Natural killer cell (primary cell): ENCODE results near the gene CLN5. TPM values are rescaled to one million over a fixed set of nuclear protein-coding genes. Genes with fewer than 3 reads are reported as not detected.
"Not testable (repeated sequence)": the region's sequence is repeated elsewhere in the genome, so short reads cannot be mapped to it uniquely, and the experiment has no call there.

Experiments used
- ATAC-seq, 3 donors: fragments of 150-1000 bp in 2 of 3; fragments of 200-7000 bp in 1 of 3; cut with Tn5 transposase; 1 replicate in 1 of 3; 2 replicates in 2 of 3; pipeline ENCODE4 v1.10.0; 2021; ENCODE audit warnings: mild to moderate bottlenecking in 2 of 3, moderate library complexity in 2 of 3
- DNase-seq, 2 donors: peaks; one replicate each; pipeline versions ENCODE4 v3.0.0 to v3.0.0-alpha.2; 2013 to 2021; ENCODE audit warnings: mixed read lengths in 1 of 2
- H3K27ac ChIP-seq: one replicate; pipeline ENCODE4 v1.5.1; 2013; ENCODE audit warnings: mild to moderate bottlenecking, low read length
- H3K27me3 ChIP-seq: one replicate; pipeline ENCODE4 v1.6.1; 2013; ENCODE audit warnings: low read length; ENCODE audit not compliant: control insufficient read depth, insufficient read depth
- H3K36me3 ChIP-seq: one replicate; pipeline ENCODE4 v1.6.1; 2013; ENCODE audit warnings: low read length; ENCODE audit not compliant: control insufficient read depth, insufficient read depth
- H3K4me1 ChIP-seq: one replicate; pipeline ENCODE4 v1.6.1; 2013; ENCODE audit warnings: low read length; ENCODE audit not compliant: control insufficient read depth, insufficient read depth
- H3K4me3 ChIP-seq: one replicate; pipeline ENCODE4 v1.5.1; 2013; ENCODE audit warnings: low read length
- H3K9me3 ChIP-seq: one replicate; pipeline ENCODE4 v1.6.1; 2013; ENCODE audit warnings: low read length; ENCODE audit not compliant: control insufficient read depth, insufficient read depth
- H3K27ac Mint-ChIP-seq, 2 donors: one replicate each; pipeline ENCODE4 v1.8.0; 2022; ENCODE audit warnings: mild to moderate bottlenecking in 2 of 2, mixed read lengths in 2 of 2, moderate library complexity in 1 of 2
- H3K27me3 Mint-ChIP-seq, 2 donors: one replicate each; pipeline ENCODE4 v1.8.0; 2022; ENCODE audit warnings: low read depth in 2 of 2, mixed read lengths in 2 of 2
- H3K36me3 Mint-ChIP-seq: one replicate; pipeline ENCODE4 v1.8.0; 2022; ENCODE audit warnings: mixed read lengths
- H3K4me1 Mint-ChIP-seq, 2 donors: one replicate each; pipeline ENCODE4 v1.8.0; 2022; ENCODE audit warnings: mixed read lengths in 2 of 2
- H3K4me3 Mint-ChIP-seq: one replicate; pipeline ENCODE4 v1.8.0; 2022; ENCODE audit warnings: mild to moderate bottlenecking, moderate library complexity, mixed read lengths
- H3K9me3 Mint-ChIP-seq, 2 donors: one replicate each; pipeline ENCODE4 v1.8.0; 2022; ENCODE audit warnings: mixed read lengths in 2 of 2
- CTCF ChIP-seq: fragments of 200-600 bp; IDR thresholded peaks from one replicate; pipeline ENCODE4 v1.8.0; 2022; ENCODE audit warnings: antibody characterized with exemption
- WGBS: methylation state at CpG from one replicate; pipeline ENCODE4 v1.1.7; 2013; ENCODE audit warnings: missing lambda C conversion rate; ENCODE audit not compliant: insufficient coverage; 5-methylcytosine and 5-hydroxymethylcytosine counted together
- intact Hi-C: fragments of 100-400 bp; cut with micrococcal nuclease; formaldehyde crosslinking; loops from one replicate; pipeline ENCODE4 v1.14.2; 2022
- total RNA-seq, 4 donors: library from RNA; stranded (reverse); fragments of 120-200 nt in 1 of 4; gene quantifications; one replicate each; pipeline versions ENCODE4 v1.2.3 to v1.2.4, GENCODE V29; 2013 to 2022

Gene CLN5
- total RNA-seq, 3 donors from 2014 or later (not counting 1 experiment from before 2014, with no cell fraction given): 12.0 to 14.4 (median 13.9) TPM

GRCh38 chr13:77002590-77003190 lies 10.8 kb downstream of the CLN5 start:
- H3K9me3 ChIP-seq: no peaks in the 10 kb centered on the region
- intact Hi-C loops: no loop called here
- H3K36me3 Mint-ChIP-seq: peaks cover 7% of the 10 kb centered on the region
- no peak overlapping the region for H3K4me3 ChIP-seq
- ATAC-seq: peak in 2 of 3 donors; percentile 37 to 47
- peak; percentile 45 for TF ChIP-seq CTCF
- no peaks in the 10 kb centered on the region for H3K4me1 ChIP-seq
- no peaks in the 10 kb centered on the region for H3K27me3 ChIP-seq
- DNase-seq: peak in 1 of 2 donors; percentile 47
- H3K27ac ChIP-seq: no peak overlapping the region
- no peaks in the 10 kb centered on the region for H3K27me3 Mint-ChIP-seq
- H3K27ac Mint-ChIP-seq: no peak overlapping the region
- H3K4me3 Mint-ChIP-seq: no peak overlapping the region
- WGBS: 87% methylated on average over 7 of the region's 7 CpGs
- peaks cover 26% of the 10 kb centered on the region for H3K36me3 ChIP-seq
- peaks cover 4 to 10% of the 10 kb centered on the region in 2 donors for H3K4me1 Mint-ChIP-seq
- no peaks in the 10 kb centered on the region for H3K9me3 Mint-ChIP-seq

- H3K9me3 ChIP-seq, H3K4me3 Mint-ChIP-seq, H3K9me3 Mint-ChIP-seq, intact Hi-C loops, H3K4me3 ChIP-seq, H3K4me1 Mint-ChIP-seq, H3K27me3 ChIP-seq, H3K27ac ChIP-seq, DNase-seq, H3K27me3 Mint-ChIP-seq, ATAC-seq, H3K4me1 ChIP-seq, H3K27ac Mint-ChIP-seq, H3K36me3 Mint-ChIP-seq: not testable (repeated sequence)
- peaks cover 48% of the 10 kb centered on the region for H3K36me3 ChIP-seq
- WGBS: 94% methylated on average over 4 of the region's 4 CpGs
Observed at GRCh38 chr13:77008337-77008736, 16.5 kb downstream of the CLN5 start.

GRCh38 chr13:77009011-77009410 lies 17.1 kb downstream of the CLN5 start:
- peaks cover 6% of the 10 kb centered on the region for H3K36me3 Mint-ChIP-seq
- no peak overlapping the region for H3K4me3 Mint-ChIP-seq
- no peak for TF ChIP-seq CTCF
- DNase-seq: no peak
- Histone ChIP-seq H3K9me3 (no peaks in the 10 kb centered on the region), H3K27ac (no peak overlapping the region), H3K27me3 (no peaks in the 10 kb centered on the region), H3K36me3 (peaks cover 54% of the 10 kb centered on the region), H3K4me1 (no peaks in the 10 kb centered on the region), H3K4me3 (no peak overlapping the region)
- intact Hi-C loops: no loop called here
- 78% methylated on average over 2 of the region's 2 CpGs for WGBS
- no peak for ATAC-seq
- H3K9me3 Mint-ChIP-seq: no peaks in the 10 kb centered on the region
- peaks cover 7 to 13% of the 10 kb centered on the region in 2 donors for H3K4me1 Mint-ChIP-seq
- no peak overlapping the region for H3K27ac Mint-ChIP-seq
- H3K27me3 Mint-ChIP-seq: no peaks in the 10 kb centered on the region

- H3K9me3 ChIP-seq, H3K4me3 Mint-ChIP-seq, H3K27ac ChIP-seq, H3K27ac Mint-ChIP-seq, intact Hi-C loops, ATAC-seq, H3K4me1 ChIP-seq, H3K27me3 ChIP-seq, H3K27me3 Mint-ChIP-seq, H3K9me3 Mint-ChIP-seq, H3K4me3 ChIP-seq, DNase-seq: not testable (repeated sequence)
- Mint-ChIP-seq H3K4me1 (peaks cover 14 to 19% of the 10 kb centered on the region in 2 donors), H3K36me3 (peaks cover 13% of the 10 kb centered on the region)
- peaks cover 59% of the 10 kb centered on the region for H3K36me3 ChIP-seq
- WGBS: 80% methylated on average over 3 of the region's 5 CpGs
Observed at GRCh38 chr13:77009719-77010118, 17.8 kb downstream of the CLN5 start.
